ENCODE results near the gene FBXL7.

GRCh38 chr5:15579193-15579990 is 79.4 kb downstream of the FBXL7 start:
- no peak for TF ChIP-seq CTCF (conservative IDR thresholded peaks at IDR 0.05)
- TF ChIP-seq EZH2 (IDR thresholded peaks at IDR 0.05; ENCODE audit: low read depth), result no peak
